Nucleus accumbens (tissue), 56 donors: ENCODE data around the gene MTRFR.
"Not testable (repeated sequence)": the region's sequence is repeated elsewhere in the genome, so short reads cannot be mapped to it uniquely, and the experiment has no call there.

Source experiments
- DNase-seq, 56 donors: peaks; one replicate each; lab custom pipeline; 2025; lab: John Stamatoyannopoulos, UW

MTRFR gene

DNA sequence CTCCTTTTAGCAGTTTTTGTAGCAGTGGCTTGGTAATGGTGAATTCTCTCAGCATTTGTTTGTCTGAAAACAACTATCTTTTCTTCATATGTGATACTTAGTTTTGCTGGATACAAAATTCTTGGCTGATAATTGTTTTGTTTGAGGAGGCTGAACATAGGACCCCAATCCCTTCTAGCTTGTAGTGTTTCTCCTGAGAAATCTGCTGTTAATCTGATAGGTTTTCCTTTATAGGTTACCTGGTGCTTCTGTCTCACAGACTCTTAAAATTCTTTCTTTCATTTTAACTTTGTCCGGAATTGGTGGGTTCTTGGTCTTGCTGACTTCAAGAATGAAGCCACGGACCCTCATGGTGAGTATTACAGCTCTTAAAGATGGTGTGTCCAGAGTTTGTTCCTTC is 14.9 kb downstream of the MTRFR start:
- not testable (repeated sequence) for DNase-seq

DNA sequence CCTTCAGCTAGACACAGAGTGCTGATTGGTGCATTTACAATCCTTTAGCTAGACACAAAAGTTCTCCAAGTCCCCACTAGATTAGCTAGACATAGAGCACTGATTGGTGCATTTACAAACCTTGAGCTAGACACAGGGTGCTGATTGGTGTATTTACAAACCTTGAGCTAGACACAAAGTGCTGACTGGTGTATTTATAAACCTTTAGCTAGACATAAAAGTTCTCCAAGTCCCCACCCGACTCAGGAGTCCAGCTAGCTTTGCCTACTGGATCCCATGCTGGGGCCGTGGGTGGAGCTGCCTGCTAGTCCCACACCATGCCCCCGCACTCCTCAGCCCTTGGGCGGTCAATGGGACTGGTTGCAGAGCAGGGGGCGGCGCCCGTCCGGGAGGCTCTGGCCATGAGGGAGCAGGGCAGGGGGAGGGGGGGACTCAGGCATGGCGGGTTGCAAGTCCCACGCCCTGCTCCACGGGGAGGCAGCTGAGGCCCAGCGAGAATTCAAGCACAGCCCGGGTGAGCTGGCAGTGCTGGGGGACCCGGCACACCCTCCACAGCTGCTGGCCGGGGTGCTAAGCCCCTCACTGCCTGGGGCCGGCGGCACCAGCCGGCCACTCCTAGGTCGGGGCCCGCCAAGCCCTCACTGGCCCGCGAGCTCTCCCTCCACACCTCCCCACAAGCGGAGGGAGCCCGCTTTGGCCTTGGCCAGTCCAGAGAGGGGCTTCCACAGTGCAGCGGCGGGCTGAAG is 15.9 kb downstream of the MTRFR start:
- not testable (repeated sequence) for DNase-seq

DNA sequence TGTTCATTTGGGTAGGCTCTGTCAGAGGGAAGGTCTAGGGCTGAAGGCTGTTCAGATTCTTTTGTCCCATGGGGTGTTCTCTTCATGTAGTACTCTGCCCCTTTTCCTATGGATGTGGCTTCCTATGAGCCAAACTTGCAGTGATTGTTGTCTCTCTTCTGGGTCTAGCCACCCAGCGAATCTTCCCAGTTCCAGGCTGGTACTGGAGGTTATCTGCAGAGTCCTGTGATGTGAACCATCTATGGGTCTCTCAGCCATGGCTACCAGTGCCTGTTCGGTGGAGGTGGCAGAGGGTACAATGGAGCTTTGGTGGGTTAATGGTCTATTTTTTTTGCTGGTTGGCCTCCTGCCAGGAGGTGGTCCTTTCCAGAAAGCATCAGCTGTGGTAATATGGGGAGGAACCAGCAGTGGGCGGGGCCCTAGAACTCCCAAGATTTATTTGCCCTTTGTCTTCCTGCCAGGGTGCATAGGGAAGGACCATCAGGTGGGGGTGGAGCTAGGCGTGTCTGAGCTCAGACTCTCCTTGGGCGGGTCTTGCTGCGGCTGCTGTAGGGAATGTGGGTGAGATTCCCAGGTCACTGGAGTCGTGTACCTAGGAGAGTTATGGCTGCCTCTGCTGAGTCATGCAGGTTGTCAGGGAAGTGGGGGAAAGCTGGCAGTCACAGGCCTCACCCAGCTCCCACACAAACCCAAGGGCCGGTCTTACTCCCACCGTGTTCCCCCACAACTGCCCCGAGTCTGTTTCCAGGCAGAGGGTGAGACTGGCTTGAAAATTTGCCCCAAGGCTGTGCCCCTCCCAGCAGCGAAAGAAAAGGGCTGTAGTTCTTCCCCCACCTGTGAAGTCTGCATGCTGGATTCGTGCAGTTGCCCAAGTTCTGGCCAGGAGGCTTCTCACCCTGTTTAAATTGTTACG is 17.5 kb downstream of the MTRFR start:
- peak in 1 of 56 donors; percentile 39 for DNase-seq

- no peak for DNase-seq
Measured at GRCh38 chr12:123251403-123252076, 18.3 kb downstream of the MTRFR start.

DNA sequence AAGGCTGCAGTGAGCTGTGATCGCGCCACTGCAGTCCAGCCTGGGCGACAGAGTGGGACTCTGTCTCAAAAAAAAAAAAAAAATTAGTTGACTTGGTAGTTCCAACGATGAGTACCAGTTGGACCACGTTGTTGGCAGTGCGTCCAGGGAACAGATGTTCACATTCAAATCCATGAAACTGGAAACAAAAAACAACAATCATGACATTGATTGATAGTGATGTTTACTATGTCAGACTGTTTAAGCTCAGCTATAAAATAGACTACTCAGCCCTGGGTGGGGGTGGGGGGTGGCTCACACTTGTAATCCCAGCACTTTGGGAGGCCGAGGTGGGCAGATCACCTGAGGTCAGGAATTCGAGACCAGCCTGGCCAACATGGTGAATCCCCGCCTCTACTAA is 19.1 kb downstream of the MTRFR start:
- DNase-seq: not testable (repeated sequence)

GRCh38 chr12:123253641-123254459 is 20.6 kb downstream of the MTRFR start:
- peak in 45 of 56 donors; percentile 16 to 84 (median 48) for DNase-seq

DNA sequence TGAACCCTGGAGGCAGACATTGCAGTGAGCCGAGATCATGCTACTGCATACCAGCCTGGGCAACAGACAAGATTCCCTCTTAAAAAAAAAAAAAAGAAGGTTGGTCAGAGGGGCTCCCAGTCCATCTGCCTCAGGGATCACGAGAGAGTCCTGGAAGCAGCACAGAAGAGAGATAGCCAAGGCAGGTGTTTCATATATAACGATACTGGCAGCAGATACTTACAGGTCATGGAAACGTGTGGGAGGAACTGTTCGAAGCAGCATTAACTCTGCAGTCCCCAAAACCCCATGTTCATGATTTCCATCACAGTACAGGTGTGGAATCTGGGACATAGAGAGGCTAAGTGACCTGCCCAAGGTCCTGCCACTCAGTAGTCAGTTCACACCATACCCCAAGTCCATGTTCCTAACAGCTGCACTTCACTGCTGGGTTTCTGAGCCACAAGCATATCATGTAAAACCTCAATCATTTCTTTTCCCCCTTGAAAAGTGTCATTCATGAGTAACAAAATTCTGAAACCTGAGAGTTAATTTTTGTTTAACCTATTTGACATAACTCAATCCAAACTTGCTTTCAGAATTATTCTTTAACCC is 21.7 kb downstream of the MTRFR start:
- no peak for DNase-seq

GRCh38 chr12:123258593-123258992 is 25.4 kb downstream of the MTRFR start:
- no peak for DNase-seq

DNA sequence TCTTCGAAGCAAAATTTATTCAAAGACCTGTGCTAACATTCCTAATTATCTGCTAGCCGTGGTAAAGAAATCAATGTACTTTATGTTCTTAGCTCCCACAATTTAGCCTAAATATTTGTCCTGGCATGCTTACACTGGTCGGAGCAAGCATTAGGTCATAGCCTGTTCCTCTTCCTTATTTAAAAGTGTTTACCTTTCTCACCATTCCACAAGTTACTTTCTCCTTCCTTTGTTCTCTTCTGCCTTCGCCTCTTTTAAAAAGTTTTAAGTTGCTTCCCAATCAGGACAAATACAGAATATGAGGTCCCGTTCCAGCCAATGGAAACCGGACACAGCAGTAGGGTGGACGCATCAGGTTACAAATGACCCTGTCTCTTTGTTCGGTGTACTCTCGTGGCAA is 26.8 kb downstream of the MTRFR start:
- DNase-seq: no peak

DNA sequence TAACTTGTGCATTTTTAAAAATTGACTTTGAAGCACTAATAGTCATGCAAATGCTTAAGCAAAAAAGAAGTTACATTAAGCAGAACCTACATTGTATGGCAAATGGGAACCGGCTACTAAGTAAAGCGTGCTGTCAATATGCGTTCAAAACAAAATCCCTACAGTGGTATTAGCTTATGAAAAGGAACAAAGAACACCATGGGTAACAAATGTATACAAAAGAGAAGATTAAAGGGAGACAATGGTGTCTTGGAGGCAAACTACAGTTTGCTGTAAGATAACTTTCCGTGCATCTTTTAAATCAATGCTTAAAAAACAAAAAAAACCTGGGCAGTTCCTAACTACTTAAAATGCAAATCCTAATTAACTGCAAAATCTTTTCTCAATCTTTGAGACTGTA is 28.0 kb downstream of the MTRFR start:
- no peak for DNase-seq

DNA sequence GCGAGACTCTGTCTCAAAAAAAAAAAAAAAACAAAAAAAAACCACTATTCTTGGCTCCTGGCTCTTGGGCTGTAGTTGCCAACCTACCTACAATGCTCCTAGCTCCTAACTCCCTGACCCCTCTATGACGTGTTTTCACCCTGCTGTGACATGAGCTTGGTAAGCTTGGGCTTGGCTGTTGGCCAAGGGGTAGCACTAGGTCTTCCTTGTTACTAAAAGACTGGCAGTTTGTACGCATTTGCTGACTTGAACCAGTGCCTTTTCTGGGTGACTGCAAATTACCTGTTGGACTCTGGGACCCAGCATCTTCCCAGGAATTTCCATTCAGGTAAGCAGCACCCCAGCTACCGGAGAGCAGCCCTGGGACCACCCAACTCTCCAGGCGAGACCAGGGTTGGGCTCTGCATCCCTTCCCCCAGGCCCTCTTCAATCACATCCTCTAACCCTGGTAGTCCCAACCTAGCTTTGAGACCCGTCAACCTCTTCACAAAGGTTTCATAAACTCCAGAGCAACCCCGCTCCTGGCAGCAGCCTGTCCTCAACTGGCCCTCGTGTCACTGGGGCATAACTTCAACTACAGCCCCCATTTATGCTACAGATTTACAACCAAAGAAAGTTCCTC is 30.1 kb downstream of the MTRFR start:
- no peak for DNase-seq

DNA sequence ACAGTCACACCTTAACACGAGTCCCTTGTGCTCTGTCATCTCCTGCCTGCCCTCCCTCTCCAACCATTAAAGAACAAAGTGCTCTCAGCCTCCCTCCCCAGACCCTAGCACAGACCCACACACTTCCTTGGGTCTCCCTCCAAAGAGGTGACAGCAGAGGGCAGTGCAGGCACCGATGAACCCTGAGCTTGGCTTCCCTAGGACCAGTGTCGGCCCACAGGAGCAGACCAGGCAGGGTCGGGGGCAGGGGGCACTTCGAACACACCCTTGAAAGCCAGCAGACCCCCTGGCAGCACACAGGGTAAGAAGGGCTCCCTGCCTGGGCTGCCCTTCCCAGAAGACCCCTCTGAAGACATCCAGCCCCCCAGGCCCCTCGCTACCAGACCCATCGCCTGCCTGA is 31.4 kb downstream of the MTRFR start:
- peak in 8 of 56 donors; percentile 8 to 42 (median 19) for DNase-seq

GRCh38 chr12:123265851-123266678 is 32.8 kb downstream of the MTRFR start:
- no peak for DNase-seq

DNA sequence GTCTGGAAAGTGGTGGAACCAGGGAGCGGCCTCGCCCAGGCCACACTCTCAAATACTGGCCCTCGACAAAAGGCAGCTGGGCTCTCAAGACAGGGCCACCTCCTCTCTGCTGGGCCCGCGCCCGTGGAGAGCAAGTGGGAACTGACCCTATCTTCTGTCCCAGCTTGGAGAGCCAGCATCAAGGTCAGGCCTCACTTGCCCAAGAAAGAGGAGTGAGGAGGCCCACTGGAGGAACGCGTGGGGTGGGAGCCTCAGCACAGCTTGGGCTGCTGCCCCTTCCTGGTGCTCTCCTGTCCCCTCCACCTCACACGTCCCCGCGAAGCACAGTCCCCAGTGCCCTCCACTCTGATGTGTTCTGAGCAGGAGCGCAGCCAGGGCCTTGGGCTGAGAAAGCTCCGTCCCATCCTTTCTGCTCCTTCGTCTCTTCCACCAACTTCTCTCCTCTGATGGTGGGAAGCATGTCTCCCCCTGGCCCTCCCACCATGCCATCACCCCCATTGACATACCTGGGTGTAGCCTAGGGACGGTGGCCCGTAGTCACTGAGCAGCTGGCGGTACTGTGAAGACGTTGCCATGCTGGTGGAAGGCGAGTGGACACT is 33.5 kb downstream of the MTRFR start:
- DNase-seq: no peak

DNA sequence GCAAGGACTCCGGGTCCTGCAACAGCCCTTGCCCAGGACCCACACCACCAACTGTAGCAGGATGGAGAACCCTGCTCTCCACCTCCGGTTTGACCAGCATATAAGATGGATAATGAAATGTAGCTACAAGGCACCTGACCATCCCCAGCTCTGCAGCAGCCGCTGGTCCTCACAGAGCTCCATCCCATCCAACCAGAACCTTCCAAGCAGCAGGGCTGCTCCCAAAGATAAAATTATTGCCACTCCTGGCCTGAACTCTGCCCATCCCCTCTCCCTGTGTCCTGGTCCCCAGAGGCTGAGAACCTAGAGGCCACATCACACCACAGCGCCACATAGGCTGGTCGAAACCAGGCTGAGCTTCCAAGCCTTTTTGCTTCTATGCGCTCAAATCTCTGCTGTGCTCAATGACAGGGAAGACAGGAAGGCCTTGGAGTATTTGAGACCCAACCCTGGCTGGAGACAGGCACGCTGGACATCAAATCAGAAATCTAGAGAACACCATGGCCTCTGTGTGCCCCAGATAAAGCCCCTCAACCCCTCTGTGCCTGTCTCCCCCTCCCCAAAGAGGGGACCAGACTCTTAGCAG is 34.2 kb downstream of the MTRFR start:
- DNase-seq: peak in 1 of 56 donors; percentile 56

DNA sequence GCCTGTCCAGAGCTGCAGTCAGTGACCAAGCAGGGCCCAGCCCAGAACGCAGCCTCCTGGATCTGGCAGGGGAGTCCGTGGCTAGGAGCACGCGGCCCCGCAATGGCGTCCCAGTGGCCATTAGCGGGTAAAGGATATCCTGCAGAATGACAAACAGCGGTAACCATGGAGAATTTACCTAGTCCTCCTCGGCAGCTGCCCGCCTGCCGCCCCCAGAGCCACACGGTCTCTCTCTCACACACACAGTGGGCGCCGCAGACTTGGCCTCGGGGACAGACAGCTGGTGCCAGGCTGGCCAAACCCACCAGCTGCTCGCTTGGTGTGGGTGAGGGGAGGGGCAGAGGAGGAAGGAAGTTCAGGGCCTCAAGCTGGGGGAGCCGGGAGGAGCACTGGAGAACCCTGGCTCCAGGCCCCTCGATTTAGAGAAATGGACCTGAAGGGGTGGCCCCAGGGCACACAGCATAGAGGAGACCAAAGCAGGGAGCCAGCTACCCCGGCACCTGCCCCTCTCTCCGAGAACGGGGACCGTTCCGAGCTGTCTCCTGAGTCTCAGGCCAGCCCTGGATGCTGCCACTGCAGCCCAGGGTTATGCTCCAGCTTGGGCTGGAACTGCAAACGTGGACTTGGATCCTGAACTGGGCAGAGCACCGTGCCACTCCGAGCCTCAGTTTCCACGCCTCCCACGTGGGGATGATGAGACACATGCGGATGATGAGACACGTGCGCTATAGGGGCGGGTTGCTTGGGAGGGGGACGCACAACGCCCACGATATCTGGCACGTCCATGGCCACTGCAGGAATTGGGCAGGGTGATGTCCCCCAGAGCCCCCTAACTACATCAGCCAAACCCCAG is 35.0 kb downstream of the MTRFR start:
- DNase-seq: peak in 54 of 56 donors; percentile 23 to 84 (median 68)

DNA sequence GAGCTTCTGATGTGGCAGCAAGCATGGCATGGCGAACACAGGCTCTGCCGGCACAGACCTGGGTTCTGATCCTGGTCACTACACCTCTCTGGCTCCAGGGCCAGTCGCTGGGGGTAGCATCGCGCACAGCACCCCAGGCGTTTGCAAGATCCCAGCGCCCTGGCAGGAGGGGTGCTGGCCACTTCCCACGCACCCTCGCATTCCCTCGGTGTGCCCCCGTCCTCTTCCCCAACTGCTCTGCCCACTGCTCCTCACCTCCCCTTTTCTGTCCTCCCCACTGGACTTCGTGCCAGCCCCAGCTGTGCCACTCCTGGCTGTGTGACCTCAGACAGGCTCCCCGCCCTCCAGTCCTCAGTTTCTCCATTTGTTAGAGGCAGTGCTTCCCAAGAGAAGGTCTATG is 35.6 kb downstream of the MTRFR start:
- DNase-seq: peak in 27 of 56 donors; percentile 38 to 80 (median 58)
